Activated naive CD4-positive, alpha-beta T cell treated with anti-CD3 and anti-CD28 coated beads for 36 hours (primary cell): ENCODE data around the gene TMC8. TPM values are rescaled to one million over a fixed set of nuclear protein-coding genes. Genes with fewer than 3 reads are reported as not detected.
"Not testable (repeated sequence)": the region's sequence is repeated elsewhere in the genome, so short reads cannot be mapped to it uniquely, and the experiment has no call there.

ENCODE experiments used
- CTCF ChIA-PET: fragments of 350-600 bp; sonication (Branson Sonifier 250); formaldehyde crosslinking; loops from one replicate; lab custom pipeline; 2021; ENCODE audit warnings: antibody characterized with exemption; lab: Charles Lee
- DNase-seq: peaks from one replicate; pipeline ENCODE4 v3.0.0-alpha.2; 2020
- H3K27ac Mint-ChIP-seq: one replicate; pipeline ENCODE4 v1.8.0; 2021; ENCODE audit warnings: mild to moderate bottlenecking, mixed read lengths
- H3K27me3 Mint-ChIP-seq: one replicate; pipeline ENCODE4 v1.8.0; 2021; ENCODE audit warnings: low read depth, mixed read lengths
- H3K36me3 Mint-ChIP-seq: one replicate; pipeline ENCODE4 v1.8.0; 2021; ENCODE audit warnings: low read depth, mixed read lengths
- H3K4me1 Mint-ChIP-seq: one replicate; pipeline ENCODE4 v1.8.0; 2021; ENCODE audit warnings: low read depth, mixed read lengths
- H3K4me3 Mint-ChIP-seq: one replicate; pipeline ENCODE4 v1.8.0; 2021; ENCODE audit warnings: mild to moderate bottlenecking, moderate library complexity, mixed read lengths
- H3K9me3 Mint-ChIP-seq: one replicate; pipeline ENCODE4 v1.8.0; 2021; ENCODE audit warnings: mixed read lengths
- intact Hi-C: fragments of 100-400 bp; cut with micrococcal nuclease; formaldehyde crosslinking; loops from one replicate; pipeline ENCODE4 v1.15.1; 2023
- total RNA-seq, 2 experiments: library from RNA; stranded (reverse); gene quantifications; one replicate each; pipeline ENCODE4 v1.2.3, GENCODE V29; 2021

Gene TMC8, protein sequence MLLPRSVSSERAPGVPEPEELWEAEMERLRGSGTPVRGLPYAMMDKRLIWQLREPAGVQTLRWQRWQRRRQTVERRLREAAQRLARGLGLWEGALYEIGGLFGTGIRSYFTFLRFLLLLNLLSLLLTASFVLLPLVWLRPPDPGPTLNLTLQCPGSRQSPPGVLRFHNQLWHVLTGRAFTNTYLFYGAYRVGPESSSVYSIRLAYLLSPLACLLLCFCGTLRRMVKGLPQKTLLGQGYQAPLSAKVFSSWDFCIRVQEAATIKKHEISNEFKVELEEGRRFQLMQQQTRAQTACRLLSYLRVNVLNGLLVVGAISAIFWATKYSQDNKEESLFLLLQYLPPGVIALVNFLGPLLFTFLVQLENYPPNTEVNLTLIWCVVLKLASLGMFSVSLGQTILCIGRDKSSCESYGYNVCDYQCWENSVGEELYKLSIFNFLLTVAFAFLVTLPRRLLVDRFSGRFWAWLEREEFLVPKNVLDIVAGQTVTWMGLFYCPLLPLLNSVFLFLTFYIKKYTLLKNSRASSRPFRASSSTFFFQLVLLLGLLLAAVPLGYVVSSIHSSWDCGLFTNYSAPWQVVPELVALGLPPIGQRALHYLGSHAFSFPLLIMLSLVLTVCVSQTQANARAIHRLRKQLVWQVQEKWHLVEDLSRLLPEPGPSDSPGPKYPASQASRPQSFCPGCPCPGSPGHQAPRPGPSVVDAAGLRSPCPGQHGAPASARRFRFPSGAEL
- 100 to 1,000 TPM; 105 to 110 TPM for total RNA-seq

DNA sequence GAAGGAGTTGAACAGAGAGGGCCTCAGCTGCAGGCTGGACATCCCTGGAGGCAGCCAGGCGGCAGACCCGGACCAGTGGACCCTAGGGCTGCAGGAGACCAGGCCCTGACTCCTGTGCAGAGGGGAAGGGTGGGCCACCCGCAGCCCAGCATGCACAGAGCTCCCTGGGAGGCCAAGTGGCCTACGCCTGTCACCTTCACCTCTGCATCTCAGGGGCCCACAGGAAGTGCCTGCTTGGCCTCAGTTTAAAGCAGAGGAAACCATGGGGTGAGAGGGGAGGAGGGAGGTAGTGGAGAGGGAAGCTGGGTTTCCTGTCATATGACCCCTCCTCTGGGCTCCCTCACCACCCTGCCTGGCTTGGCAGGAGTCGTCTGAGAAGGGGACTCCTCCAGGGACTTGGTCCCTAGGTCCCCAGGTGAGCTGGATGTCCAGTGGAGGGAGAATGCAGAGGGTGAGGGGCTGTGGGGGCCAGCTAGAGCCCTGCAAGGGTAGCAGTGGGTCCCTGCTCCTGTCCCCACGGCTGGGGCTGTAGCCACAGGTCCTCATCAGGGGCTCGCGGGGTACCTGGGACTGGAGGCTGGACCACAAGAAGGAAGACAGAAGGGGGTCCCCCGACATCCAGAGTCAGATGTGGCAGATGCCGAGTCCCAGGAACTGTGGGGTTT lies at the start of gene TMC8:
Gene TMC8, plus strand, starts transcription at position 335 of the 665 bp plus-strand sequence. CDS start 818 bp downstream, outside the sequence.
- peaks cover 50% of the 10 kb centered on the region for H3K4me1 Mint-ChIP-seq
- peak within 1 kb of the TSS; percentile 98 for H3K27ac Mint-ChIP-seq
- peak within 1 kb of the TSS; percentile 96 for H3K4me3 Mint-ChIP-seq
- CTCF ChIA-PET: interaction anchor here (0.6 to 1.0 kb wide), 6 partner anchors 8 to 731 kb away, joined by 3 to 5 read pairs (median 3); no protein-coding TSS in a partner anchor
- no peaks in the 10 kb centered on the region for H3K9me3 Mint-ChIP-seq
- H3K27me3 Mint-ChIP-seq: no peaks in the 10 kb centered on the region
- H3K36me3 Mint-ChIP-seq: peaks cover 32% of the 10 kb centered on the region
- peak; percentile 91 for DNase-seq
- intact Hi-C loops: loop anchor here (1.0 to 10.0 kb wide), 5 partner anchors 9 to 644 kb away; partner anchors contain the start of gene SYNGR2

DNA sequence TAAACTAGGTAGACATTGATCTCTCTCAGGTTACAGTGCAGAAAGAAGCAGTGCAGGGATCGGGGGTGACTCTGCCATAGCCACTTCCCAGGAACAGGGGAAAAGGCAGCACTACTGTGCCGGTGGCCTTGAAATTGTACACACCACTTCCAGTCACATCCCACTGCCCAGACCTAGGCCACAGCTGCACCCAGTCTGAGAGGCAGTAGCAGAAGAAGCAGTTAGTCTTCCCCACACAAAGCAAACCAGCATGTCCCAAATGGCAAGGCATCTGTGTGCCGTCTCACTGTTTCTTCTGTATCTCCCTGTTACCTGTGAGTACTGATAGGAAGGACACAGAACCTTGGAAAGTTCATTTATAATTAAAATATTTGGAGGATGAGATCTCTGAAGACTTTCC lies 49.0 kb upstream of the TMC8 start:
- no peak overlapping the region for H3K4me3 Mint-ChIP-seq
- DNase-seq: no peak
- no peak overlapping the region for H3K27ac Mint-ChIP-seq
- no peaks in the 10 kb centered on the region for H3K4me1 Mint-ChIP-seq
- CTCF ChIA-PET: interaction anchor here (0.8 kb wide), 1 partner anchor 66 kb away, joined by 3 read pairs; no protein-coding TSS in a partner anchor
- no peaks in the 10 kb centered on the region for H3K9me3 Mint-ChIP-seq
- peaks cover 9% of the 10 kb centered on the region for H3K36me3 Mint-ChIP-seq
- intact Hi-C loops: no loop called here
- H3K27me3 Mint-ChIP-seq: no peaks in the 10 kb centered on the region

DNA sequence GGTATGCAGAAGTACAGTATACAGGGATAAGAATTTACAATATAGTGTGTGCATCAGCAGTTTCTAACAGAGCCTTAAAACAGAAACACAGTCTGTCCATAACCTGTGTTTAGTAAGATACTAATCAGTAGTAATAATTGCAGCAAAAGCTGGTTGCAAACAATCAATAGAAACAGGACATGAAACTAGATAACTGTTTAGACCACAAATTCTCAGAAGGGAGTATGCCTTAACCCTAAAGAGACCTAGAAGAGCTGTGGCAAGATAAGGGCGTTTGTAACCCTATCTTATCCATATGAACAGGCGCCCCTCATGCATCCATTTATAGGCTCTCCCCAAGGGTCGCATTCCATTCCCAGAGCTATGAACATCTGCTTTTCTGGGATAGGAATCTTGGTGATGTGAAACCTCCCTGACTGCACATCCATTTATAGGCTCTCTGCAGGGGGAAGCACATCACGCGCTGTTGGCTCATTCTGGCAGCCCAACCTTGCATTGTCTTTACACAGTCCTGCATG lies 48.2 kb upstream of the TMC8 start:
- H3K36me3 Mint-ChIP-seq: peaks cover 14% of the 10 kb centered on the region
- DNase-seq, H3K9me3 Mint-ChIP-seq, H3K4me3 Mint-ChIP-seq, H3K27ac Mint-ChIP-seq, H3K27me3 Mint-ChIP-seq, intact Hi-C loops, H3K4me1 Mint-ChIP-seq: not testable (repeated sequence)
- CTCF ChIA-PET: interaction anchor here (0.8 to 1.1 kb wide), 2 partner anchors 10 to 66 kb away, joined by 3 read pairs; no protein-coding TSS in a partner anchor

DNA sequence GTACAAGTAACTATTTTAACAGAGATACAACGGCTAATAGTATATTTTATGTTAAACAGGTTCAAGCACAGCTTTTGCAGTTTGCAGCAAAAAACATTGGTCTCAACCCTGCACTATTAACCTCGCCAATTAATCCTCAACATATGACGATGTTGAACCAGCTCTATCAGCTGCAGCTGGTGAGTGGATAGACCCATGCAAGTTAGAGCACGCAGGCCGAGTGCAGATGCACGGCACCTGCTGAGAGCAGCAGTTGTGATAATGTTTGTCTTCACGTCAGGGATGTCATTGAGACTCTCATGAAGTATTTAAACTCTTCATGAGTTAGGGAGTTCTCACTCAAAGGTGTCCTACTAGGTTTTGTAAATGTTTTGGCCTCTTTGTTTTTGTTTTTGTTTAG lies 47.6 kb upstream of the TMC8 start:
- Mint-ChIP-seq H3K36me3 (peaks cover 13% of the 10 kb centered on the region), H3K9me3 (no peaks in the 10 kb centered on the region), H3K4me1 (no peaks in the 10 kb centered on the region), H3K4me3 (no peak overlapping the region), H3K27ac (no peak overlapping the region), H3K27me3 (no peaks in the 10 kb centered on the region)
- DNase-seq: no peak
- intact Hi-C loops: no loop called here
- CTCF ChIA-PET: interaction anchor here (0.5 to 1.1 kb wide), 2 partner anchors 9 to 120 kb away, joined by 3 read pairs; no protein-coding TSS in a partner anchor

DNA sequence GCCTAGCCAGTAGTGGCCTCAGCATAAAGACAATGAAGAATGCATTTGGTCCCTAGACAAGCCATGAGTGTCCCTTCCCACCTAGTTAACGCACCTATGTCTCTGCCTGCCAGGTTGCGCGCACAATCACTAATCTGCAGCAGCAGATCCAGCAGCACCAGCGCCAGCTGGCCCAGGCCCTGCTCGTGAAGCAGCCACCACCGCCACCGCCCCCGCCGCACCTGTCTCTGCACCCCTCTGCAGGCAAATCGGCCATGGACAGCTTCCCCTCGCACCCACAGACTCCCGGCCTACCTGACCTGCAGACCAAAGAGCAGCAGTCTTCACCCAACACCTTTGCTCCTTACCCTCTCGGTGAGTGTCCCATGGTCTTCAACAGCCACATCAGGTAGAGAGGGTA lies 43.8 kb upstream of the TMC8 start:
- Mint-ChIP-seq H3K4me3 (no peak overlapping the region), H3K4me1 (peaks cover 7% of the 10 kb centered on the region), H3K27ac (no peak overlapping the region), H3K36me3 (peaks cover 19% of the 10 kb centered on the region), H3K9me3 (no peaks in the 10 kb centered on the region), H3K27me3 (no peaks in the 10 kb centered on the region)
- intact Hi-C loops: no loop called here
- CTCF ChIA-PET: interaction anchor here (0.6 to 2.5 kb wide), 2 partner anchors 28 to 691 kb away, joined by 3 to 10 read pairs; no protein-coding TSS in a partner anchor
- no peak for DNase-seq

DNA sequence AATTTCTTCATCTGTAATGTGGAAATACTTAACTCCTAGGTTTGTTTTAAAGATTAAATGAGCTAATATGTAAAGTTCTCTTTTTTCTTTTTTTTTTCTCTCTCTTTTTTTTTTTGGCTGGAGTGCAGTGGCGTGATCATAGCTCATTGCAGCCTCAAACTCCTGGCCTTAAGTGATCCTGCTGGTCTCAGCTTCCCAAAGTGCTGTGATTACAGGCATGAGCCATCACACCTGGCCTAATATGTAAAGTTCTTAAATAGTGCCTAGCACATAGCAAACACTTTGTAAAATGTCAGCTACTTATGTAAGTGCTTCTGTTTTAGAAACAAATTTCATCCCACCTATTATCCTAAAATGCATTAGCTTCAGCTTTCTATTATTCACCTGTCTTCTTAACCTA lies 42.0 kb upstream of the TMC8 start:
- CTCF ChIA-PET: interaction anchor here (0.8 kb wide), 1 partner anchor 32 kb away, joined by 3 read pairs; no protein-coding TSS in a partner anchor
- H3K9me3 Mint-ChIP-seq: no peaks in the 10 kb centered on the region
- peaks cover 14% of the 10 kb centered on the region for H3K4me1 Mint-ChIP-seq
- H3K27ac Mint-ChIP-seq: no peak overlapping the region
- H3K27me3 Mint-ChIP-seq: no peaks in the 10 kb centered on the region
- H3K36me3 Mint-ChIP-seq: peaks cover 27% of the 10 kb centered on the region
- intact Hi-C loops: no loop called here
- no peak overlapping the region for H3K4me3 Mint-ChIP-seq
- DNase-seq: no peak

DNA sequence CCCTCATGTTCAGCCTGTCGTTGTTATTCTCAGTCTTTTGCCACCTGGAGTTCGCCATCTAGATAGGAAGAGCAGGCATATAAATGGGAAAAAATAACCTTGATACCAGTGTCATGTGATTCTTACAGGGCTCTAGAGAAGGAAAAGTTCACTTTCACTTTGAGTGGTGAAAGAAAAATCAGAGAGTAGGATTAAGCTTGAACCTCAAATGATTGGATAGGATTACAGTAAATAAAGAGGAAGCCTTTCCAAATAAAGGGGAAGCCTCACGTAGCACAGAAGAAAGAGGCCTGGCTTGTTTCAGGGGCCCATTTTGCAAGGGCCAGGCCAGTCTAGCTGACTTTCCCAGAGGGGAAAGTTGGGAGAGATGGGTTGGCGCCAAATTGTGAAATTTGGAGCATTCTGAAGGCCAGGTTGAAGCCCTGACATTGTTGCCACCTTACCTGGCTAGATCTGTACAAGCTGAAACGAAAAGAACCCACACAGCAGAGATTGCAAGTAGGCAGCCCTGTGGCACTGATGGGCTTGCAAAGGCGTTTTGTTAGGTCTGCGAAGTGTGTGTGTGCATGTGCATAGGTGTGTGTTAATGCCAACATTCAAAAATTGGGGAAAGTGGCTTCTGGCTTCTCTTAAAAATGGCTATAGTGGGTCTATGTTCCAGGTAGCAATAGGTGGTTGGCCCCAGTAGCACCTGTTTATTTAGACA lies 40.8 kb upstream of the TMC8 start:
- no peak for DNase-seq
- Mint-ChIP-seq H3K27ac (peak overlapping the region; percentile 30), H3K9me3 (no peaks in the 10 kb centered on the region), H3K36me3 (peaks cover 31% of the 10 kb centered on the region), H3K4me1 (peaks cover 14% of the 10 kb centered on the region), H3K27me3 (no peaks in the 10 kb centered on the region), H3K4me3 (no peak overlapping the region)
- CTCF ChIA-PET: interaction anchor here (2.0 kb wide), 1 partner anchor 72 kb away, joined by 6 read pairs; no protein-coding TSS in a partner anchor
- intact Hi-C loops: no loop called here

DNA sequence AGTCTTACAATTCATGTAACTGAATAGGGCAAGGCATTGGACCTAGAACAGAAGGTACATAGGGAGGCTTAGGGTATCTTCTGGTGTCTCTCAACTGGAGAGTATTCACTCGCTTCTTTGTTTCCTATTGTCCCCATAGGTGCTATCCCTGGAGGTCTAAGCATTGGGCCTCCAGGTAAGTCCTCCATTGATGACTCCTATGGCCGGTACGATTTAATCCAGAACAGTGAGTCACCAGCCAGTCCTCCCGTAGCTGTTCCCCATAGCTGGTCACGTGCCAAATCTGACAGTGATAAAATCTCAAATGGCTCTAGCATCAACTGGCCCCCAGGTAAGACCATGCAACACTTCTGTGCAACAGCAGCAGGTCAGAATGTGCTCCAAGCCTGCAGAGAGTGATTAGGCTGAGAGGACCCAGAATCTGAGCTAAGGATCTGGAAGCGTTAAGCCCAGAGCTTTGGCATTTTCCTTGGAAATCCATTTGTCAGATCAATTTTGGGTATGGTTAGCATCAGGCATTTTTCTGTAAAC lies 37.7 kb upstream of the TMC8 start:
- CTCF ChIA-PET: interaction anchor here (0.6 kb wide), 1 partner anchor 13 kb away, joined by 3 read pairs; no protein-coding TSS in a partner anchor
- no peaks in the 10 kb centered on the region for H3K27me3 Mint-ChIP-seq
- DNase-seq: no peak
- H3K4me1 Mint-ChIP-seq: peaks cover 14% of the 10 kb centered on the region
- H3K4me3 Mint-ChIP-seq: no peak overlapping the region
- H3K36me3 Mint-ChIP-seq: peaks cover 27% of the 10 kb centered on the region
- intact Hi-C loops: no loop called here
- H3K9me3 Mint-ChIP-seq: no peaks in the 10 kb centered on the region
- H3K27ac Mint-ChIP-seq: no peak overlapping the region

DNA sequence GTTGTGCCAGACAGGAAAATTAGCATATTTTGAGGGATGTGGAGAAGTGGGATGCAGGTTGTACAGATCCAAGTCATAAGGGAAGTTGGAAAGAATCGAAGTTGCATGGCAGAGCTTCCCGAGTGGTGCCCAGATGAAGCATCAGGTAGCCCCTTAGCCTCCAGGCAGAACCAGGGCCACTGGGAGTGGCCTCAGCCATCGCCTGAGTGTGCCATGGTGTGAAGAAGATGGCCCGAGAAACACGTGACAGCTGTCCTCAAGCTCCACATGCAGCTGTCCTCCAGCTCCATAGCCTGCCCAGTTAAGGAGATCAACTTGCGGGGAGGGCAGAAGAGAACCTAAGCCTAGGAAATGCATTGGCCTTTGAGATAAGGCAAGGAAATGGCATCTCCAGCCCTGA lies 35.5 kb upstream of the TMC8 start:
- H3K36me3 Mint-ChIP-seq: peaks cover 36% of the 10 kb centered on the region

DNA sequence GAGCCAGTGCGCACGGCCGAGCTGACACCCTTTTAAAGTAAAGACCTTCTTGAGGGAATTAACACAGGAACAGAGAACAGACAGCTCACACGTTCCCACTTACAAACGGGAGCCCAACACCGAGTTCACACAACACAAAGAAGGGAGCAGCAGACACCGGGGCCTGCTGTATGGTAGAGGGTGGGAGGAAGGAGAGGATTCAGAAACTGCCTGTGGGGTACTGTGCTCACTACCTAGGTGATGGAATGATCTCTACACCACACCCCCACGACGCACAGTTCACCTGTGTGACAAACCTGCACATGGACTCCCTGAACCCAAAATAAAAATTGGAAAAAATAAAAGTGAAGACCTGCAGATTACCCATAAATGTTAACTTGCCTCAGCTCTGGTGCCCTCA lies 34.5 kb upstream of the TMC8 start:
- no peaks in the 10 kb centered on the region for H3K27me3 Mint-ChIP-seq
- no peak overlapping the region for H3K4me3 Mint-ChIP-seq

More for the DNA sequence above, 35.5 kb upstream of the TMC8 start:
- Mint-ChIP-seq H3K4me1 (peaks cover 8% of the 10 kb centered on the region), H3K27me3 (no peaks in the 10 kb centered on the region), H3K9me3 (peaks cover 2% of the 10 kb centered on the region), H3K4me3 (no peak overlapping the region), H3K27ac (peak overlapping the region; percentile 15)
- intact Hi-C loops: no loop called here
- DNase-seq: no peak
- CTCF ChIA-PET: interaction anchor here (0.5 kb wide), 1 partner anchor 345 kb away, joined by 3 read pairs; no protein-coding TSS in a partner anchor

DNA sequence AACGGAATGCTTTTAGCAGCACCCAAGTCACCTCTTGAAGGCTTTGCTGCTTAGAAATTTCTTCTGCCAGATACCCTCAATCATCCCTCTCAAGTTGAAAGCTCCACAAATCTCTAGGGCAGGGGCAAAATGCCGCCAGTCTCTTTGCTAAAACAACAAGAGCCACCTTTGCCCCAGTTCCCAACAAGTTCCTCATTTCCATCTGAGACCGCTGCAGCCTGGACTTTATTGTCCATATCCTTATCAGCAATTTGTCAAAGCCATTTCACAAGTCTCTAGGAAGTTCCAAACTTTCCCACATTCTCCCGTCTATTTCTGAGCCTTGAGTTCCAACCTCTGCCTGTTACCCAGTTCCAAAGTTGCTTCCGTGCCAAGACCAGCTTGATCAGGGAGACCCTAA lies 29.5 kb upstream of the TMC8 start:
- DNase-seq: no peak
- H3K4me3 Mint-ChIP-seq: no peak overlapping the region
- H3K36me3 Mint-ChIP-seq: peaks cover 28% of the 10 kb centered on the region
- intact Hi-C loops: no loop called here
- peak overlapping the region; percentile 26 for H3K27ac Mint-ChIP-seq
- no peaks in the 10 kb centered on the region for H3K4me1 Mint-ChIP-seq
- no peaks in the 10 kb centered on the region for H3K27me3 Mint-ChIP-seq
- CTCF ChIA-PET: interaction anchor here (1.2 kb wide), 1 partner anchor 16 kb away, joined by 4 read pairs; no protein-coding TSS in a partner anchor
- H3K9me3 Mint-ChIP-seq: peaks cover 2% of the 10 kb centered on the region

More for the DNA sequence above, 34.5 kb upstream of the TMC8 start:
- Mint-ChIP-seq H3K9me3 (peaks cover 2% of the 10 kb centered on the region), H3K27ac (no peak overlapping the region), H3K36me3 (peaks cover 38% of the 10 kb centered on the region), H3K4me1 (peaks cover 8% of the 10 kb centered on the region)
- CTCF ChIA-PET: interaction anchor here (0.7 to 1.5 kb wide), 3 partner anchors 11 to 42 kb away, joined by 4 to 6 read pairs (median 4); no protein-coding TSS in a partner anchor
- intact Hi-C loops: no loop called here
- no peak for DNase-seq
